Activated CD4-positive, alpha-beta T cell treated with anti-CD3 and anti-CD28 coated beads, Interleukin-2, amount 50 U/mL, for 4 hours (primary cell): ENCODE results near the gene PF4V1.
"Not testable (repeated sequence)": the region's sequence is repeated elsewhere in the genome, so short reads cannot be mapped to it uniquely, and the experiment has no call there.

Experiments
- DNase-seq, 2 experiments: peaks; one replicate each; pipeline ENCODE4 v3.0.0-alpha.2; 2020

PF4V1 gene

GRCh38 chr4:73870768-73871167 is 17.7 kb downstream of the PF4V1 start:
- DNase-seq = no peak

GRCh38 chr4:73871511-73872310 is 18.6 kb downstream of the PF4V1 start:
- no peak for DNase-seq

GRCh38 chr4:73872316-73873108 is 19.4 kb downstream of the PF4V1 start:
- DNase-seq = no peak

- no peak for DNase-seq
Observed at GRCh38 chr4:73874386-73874785, 21.3 kb downstream of the PF4V1 start.

- DNase-seq = no peak
Observed at GRCh38 chr4:73875401-73875800, 22.3 kb downstream of the PF4V1 start.

GRCh38 chr4:73883306-73883705 is 30.2 kb downstream of the PF4V1 start:
- DNase-seq = no peak

GRCh38 chr4:73885574-73886267 is 32.6 kb downstream of the PF4V1 start:
- no peak for DNase-seq

- DNase-seq = no peak
Observed at GRCh38 chr4:73891326-73891725, 38.2 kb downstream of the PF4V1 start.

GRCh38 chr4:73891739-73892405 is 38.8 kb downstream of the PF4V1 start:
- no peak for DNase-seq

GRCh38 chr4:73892966-73893365 is 39.9 kb downstream of the PF4V1 start:
- no peak for DNase-seq

- no peak for DNase-seq
Observed at GRCh38 chr4:73894001-73894400, 40.9 kb downstream of the PF4V1 start.

- DNase-seq = no peak
Observed at GRCh38 chr4:73895201-73896175, 42.4 kb downstream of the PF4V1 start.

GRCh38 chr4:73896416-73896815 is 43.3 kb downstream of the PF4V1 start:
- no peak for DNase-seq

GRCh38 chr4:73897380-73898136 is 44.5 kb downstream of the PF4V1 start:
- no peak for DNase-seq

GRCh38 chr4:73899338-73899737 is 46.2 kb downstream of the PF4V1 start:
- DNase-seq = not testable (repeated sequence)

GRCh38 chr4:73901031-73901430 is 47.9 kb downstream of the PF4V1 start:
- DNase-seq = no peak

GRCh38 chr4:73902038-73902637 is 49.0 kb downstream of the PF4V1 start:
- no peak for DNase-seq

- no peak for DNase-seq
Observed at GRCh38 chr4:73902817-73903547, 49.9 kb downstream of the PF4V1 start.
